ENCODE measurements around the gene AQP1. TPM values are rescaled to one million over a fixed set of nuclear protein-coding genes. Genes with fewer than 3 reads are reported as not detected.

The AQP1 gene
- total RNA-seq, 2 experiments from 2014 or later, result not detected

GRCh38 chr7:30938435-30939316 is 27.0 kb downstream of the AQP1 start:
- H3K4me1 ChIP-seq (ENCODE audit: insufficient read depth, low read length, poor library complexity, severe bottlenecking), result no peaks in the 10 kb centered on the region
- intact Hi-C loops (cut with micrococcal nuclease; ENCODE audit: unreplicated experiment), result loop anchor here (1.0 to 5.0 kb wide), 3 partner anchors 36 to 184 kb away; no protein-coding TSS in a partner anchor
- TF ChIP-seq CTCF (conservative IDR thresholded peaks at IDR 0.05; ENCODE audit: low read length) (peak; percentile 87), EZH2phosphoT487 (IDR thresholded peaks at IDR 0.05; ENCODE audit: borderline replicate concordance, low read depth, low read length) (no peak)
- peak; percentile 67 for DNase-seq (ENCODE audit: low spot score)
- no peaks in the 10 kb centered on the region for H4K20me1 ChIP-seq (ENCODE audit: insufficient read depth, low read length)
- BruUV-seq (replicated peaks), result no TSS peak
- H3K9me3 ChIP-seq (ENCODE audit: low read length), result no peaks in the 10 kb centered on the region
- no peak overlapping the region for H2AFZ ChIP-seq (ENCODE audit: low read length)
- H3K4me2 ChIP-seq (ENCODE audit: low read length), result no peak overlapping the region
- no peaks in the 10 kb centered on the region for H3K79me2 ChIP-seq (ENCODE audit: insufficient read depth, low read depth, low read length)
- H3K27ac ChIP-seq (ENCODE audit: low read depth, low read length, poor library complexity, severe bottlenecking), result no peak overlapping the region
- H3K4me3 ChIP-seq (ENCODE audit: low read depth, low read length, poor library complexity, severe bottlenecking), result no peak overlapping the region
- POLR2A ChIA-PET, result interaction anchor here (0.6 to 1.8 kb wide), 5 partner anchors 14 to 61 kb away, joined by 3 to 6 read pairs (median 3); no protein-coding TSS in a partner anchor
- CTCF ChIA-PET (ENCODE audit: unreplicated experiment), result interaction anchor here (0.5 to 0.8 kb wide), 5 partner anchors 14 to 54 kb away, joined by 3 to 4 read pairs (median 3); no protein-coding TSS in a partner anchor
- no peaks in the 10 kb centered on the region for H3K36me3 ChIP-seq (ENCODE audit: insufficient read depth, low read length)
- H3K9me2 ChIP-seq (ENCODE audit: insufficient read depth, low read length), result no peaks in the 10 kb centered on the region

GRCh38 chr7:30941582-30942323 is 30.1 kb downstream of the AQP1 start:
- Histone ChIP-seq H4K20me1 (ENCODE audit: insufficient read depth, low read length) (no peaks in the 10 kb centered on the region), H3K4me3 (ENCODE audit: low read depth, low read length, poor library complexity, severe bottlenecking) (no peak overlapping the region), H3K9me3 (ENCODE audit: low read length) (no peaks in the 10 kb centered on the region), H3K4me1 (ENCODE audit: insufficient read depth, low read length, poor library complexity, severe bottlenecking) (no peaks in the 10 kb centered on the region), H3K27ac (ENCODE audit: low read depth, low read length, poor library complexity, severe bottlenecking) (no peak overlapping the region), H3K36me3 (ENCODE audit: insufficient read depth, low read length) (no peaks in the 10 kb centered on the region), H2AFZ (ENCODE audit: low read length) (no peak overlapping the region), H3K79me2 (ENCODE audit: insufficient read depth, low read depth, low read length) (no peaks in the 10 kb centered on the region), H3K4me2 (ENCODE audit: low read length) (no peak overlapping the region), H3K9me2 (ENCODE audit: insufficient read depth, low read length) (no peaks in the 10 kb centered on the region)
- CTCF ChIA-PET (ENCODE audit: unreplicated experiment), result no interaction called here
- intact Hi-C loops (cut with micrococcal nuclease; ENCODE audit: unreplicated experiment), result no loop called here
- BruUV-seq (replicated peaks), result no TSS peak
- POLR2A ChIA-PET, result no interaction called here
- no peak for DNase-seq (ENCODE audit: low spot score)
- TF ChIP-seq EZH2phosphoT487 (IDR thresholded peaks at IDR 0.05; ENCODE audit: borderline replicate concordance, low read depth, low read length) (no peak), CTCF (conservative IDR thresholded peaks at IDR 0.05; ENCODE audit: low read length) (no peak)

All from OCI-LY7 (cell line).